Astrocyte (in vitro differentiated cells and primary cell): Measurements from ENCODE around the gene MICALL2. TPM values are rescaled to one million over a fixed set of nuclear protein-coding genes. Genes with fewer than 3 reads are reported as not detected.

ENCODE experiments used
- DNase-seq: peaks from one replicate; pipeline ENCODE4 v3.0.0-alpha.2; 2010; ENCODE audit warnings: low read depth
- FAIRE-seq: peaks from 2 replicates; lab custom pipeline; 2011; peaks lifted over from hg19 to GRCh38; lab: Jason Lieb, UNC
- H2AFZ ChIP-seq: 2 replicates; pipeline ENCODE4 v1.6.0; 2012; ENCODE audit warnings: low read depth, low read length, inconsistent platforms
- H3K27ac ChIP-seq: 2 replicates; pipeline ENCODE4 v1.5.1; 2011; ENCODE audit warnings: low read depth, low read length, inconsistent platforms
- H3K27me3 ChIP-seq: 2 replicates; pipeline ENCODE4 v1.6.0; 2011; ENCODE audit warnings: low read length, inconsistent platforms; ENCODE audit not compliant: insufficient read depth
- H3K36me3 ChIP-seq: 2 replicates; pipeline ENCODE4 v1.5.1; 2011; ENCODE audit warnings: low read length, inconsistent platforms; ENCODE audit not compliant: insufficient read depth
- H3K4me1 ChIP-seq: 2 replicates; pipeline ENCODE4 v1.5.1; 2011; ENCODE audit warnings: low read length, inconsistent platforms; ENCODE audit not compliant: insufficient read depth
- H3K4me2 ChIP-seq: 2 replicates; pipeline ENCODE4 v1.6.0; 2012; ENCODE audit warnings: low read length, inconsistent platforms
- H3K4me3 ChIP-seq: 2 replicates; pipeline ENCODE4 v1.5.1; 2011; ENCODE audit warnings: low read depth, mild to moderate bottlenecking, low read length, inconsistent platforms; ENCODE audit not compliant: insufficient read depth
- H3K79me2 ChIP-seq: 2 replicates; pipeline ENCODE4 v1.6.0; 2012; ENCODE audit warnings: mild to moderate bottlenecking, low read length, inconsistent platforms; ENCODE audit not compliant: insufficient read depth
- H3K9ac ChIP-seq: 2 replicates; pipeline ENCODE4 v1.6.0; 2012; ENCODE audit warnings: mild to moderate bottlenecking, low read length, inconsistent platforms
- H3K9me3 ChIP-seq: 2 replicates; pipeline ENCODE4 v1.5.1; 2012; ENCODE audit warnings: low read depth, mild to moderate bottlenecking, low read length, inconsistent platforms; ENCODE audit not compliant: insufficient read depth
- H4K20me1 ChIP-seq: 2 replicates; pipeline ENCODE4 v1.6.0; 2012; ENCODE audit warnings: low read length, inconsistent platforms; ENCODE audit not compliant: insufficient read depth
- H3K27ac Mint-ChIP-seq: one replicate; pipeline ENCODE4 v1.8.0; 2021; ENCODE audit warnings: mild to moderate bottlenecking, mixed read lengths; ENCODE audit not compliant: unreplicated experiment
- H3K27me3 Mint-ChIP-seq: one replicate; pipeline ENCODE4 v1.8.0; 2021; ENCODE audit warnings: low read depth, mixed read lengths; ENCODE audit not compliant: unreplicated experiment
- H3K36me3 Mint-ChIP-seq: one replicate; pipeline ENCODE4 v1.8.0; 2021; ENCODE audit warnings: low read depth, mixed read lengths; ENCODE audit not compliant: unreplicated experiment
- H3K4me1 Mint-ChIP-seq: one replicate; pipeline ENCODE4 v1.8.0; 2021; ENCODE audit warnings: low read depth, mixed read lengths; ENCODE audit not compliant: unreplicated experiment
- H3K4me3 Mint-ChIP-seq: one replicate; pipeline ENCODE4 v1.8.0; 2021; ENCODE audit warnings: mild to moderate bottlenecking, moderate library complexity, mixed read lengths; ENCODE audit not compliant: unreplicated experiment
- H3K9me3 Mint-ChIP-seq: one replicate; pipeline ENCODE4 v1.8.0; 2021; ENCODE audit warnings: mild to moderate bottlenecking, mixed read lengths; ENCODE audit not compliant: unreplicated experiment
- EZH2 ChIP-seq: IDR thresholded peaks from 2 replicates; pipeline ENCODE4 v1.6.1; 2012; ENCODE audit warnings: mild to moderate bottlenecking, low read length, inconsistent platforms; ENCODE audit not compliant: insufficient read depth
- total RNA-seq: library from RNA; stranded (reverse); gene quantifications from 2 replicates; pipeline ENCODE4 v1.2.1, GENCODE V29; 2021
- TF ChIP-seq, protein P1 (sequence below): IDR thresholded peaks from 2 replicates; pipeline ENCODE4 v1.5.1; 2011; ENCODE audit warnings: low read depth, mild to moderate bottlenecking, inconsistent platforms, low read length, moderate library complexity; ENCODE audit not compliant: insufficient read depth

The MICALL2 gene
- total RNA-seq, 1 donor from 2014 or later: 43.4 TPM

DNA sequence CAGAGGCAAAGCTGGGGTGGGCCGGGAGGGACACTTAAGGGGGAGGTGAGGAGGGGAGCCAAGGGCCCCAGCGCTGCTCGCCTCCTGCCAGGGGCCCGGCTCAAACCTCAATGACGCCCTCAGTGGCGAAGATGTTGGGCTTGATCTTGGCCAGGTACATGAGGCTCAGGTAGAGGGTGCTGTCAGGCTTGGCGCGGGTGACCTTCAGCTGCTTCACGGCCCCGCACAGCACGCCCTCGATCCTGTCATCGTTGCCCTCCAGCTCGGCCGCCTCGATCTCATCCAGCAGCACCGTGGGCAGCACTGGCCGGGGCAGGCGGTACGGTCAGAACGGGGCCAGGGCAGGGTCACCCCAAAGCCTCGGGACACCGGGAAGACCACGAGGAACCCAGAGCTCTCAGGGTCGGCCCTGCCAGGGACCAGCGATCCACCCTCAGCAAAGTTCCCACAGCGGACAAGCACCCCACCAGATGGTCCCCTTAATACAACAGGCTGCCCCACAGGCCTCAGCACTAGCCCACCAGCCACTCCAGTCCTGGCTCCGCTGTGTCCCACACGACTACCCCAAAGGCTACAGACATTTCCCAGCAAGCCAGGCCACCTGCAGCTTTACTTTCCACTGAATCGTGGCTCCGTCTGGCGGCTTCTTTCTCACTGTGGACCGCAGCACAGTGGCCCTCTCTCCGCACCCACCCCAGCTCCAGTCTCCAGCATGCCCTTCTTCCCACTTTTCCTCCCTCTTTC, 41.0 kb upstream of the MICALL2 start:
- no peak for FAIRE-seq
- H3K9me3 Mint-ChIP-seq: no peaks in the 10 kb centered on the region
- no peak overlapping the region for H3K27ac Mint-ChIP-seq
- H3K79me2 ChIP-seq: peaks cover 37% of the 10 kb centered on the region
- no peak for DNase-seq
- no peak overlapping the region for H3K4me3 ChIP-seq
- H3K27me3 ChIP-seq: no peaks in the 10 kb centered on the region
- peaks cover 37% of the 10 kb centered on the region for H4K20me1 ChIP-seq
- H3K9ac ChIP-seq: no peak overlapping the region
- H3K4me1 Mint-ChIP-seq: peaks cover 2% of the 10 kb centered on the region
- H2AFZ ChIP-seq: no peak overlapping the region
- no peak for TF ChIP-seq EZH2
- TF ChIP-seq, protein P1, sequence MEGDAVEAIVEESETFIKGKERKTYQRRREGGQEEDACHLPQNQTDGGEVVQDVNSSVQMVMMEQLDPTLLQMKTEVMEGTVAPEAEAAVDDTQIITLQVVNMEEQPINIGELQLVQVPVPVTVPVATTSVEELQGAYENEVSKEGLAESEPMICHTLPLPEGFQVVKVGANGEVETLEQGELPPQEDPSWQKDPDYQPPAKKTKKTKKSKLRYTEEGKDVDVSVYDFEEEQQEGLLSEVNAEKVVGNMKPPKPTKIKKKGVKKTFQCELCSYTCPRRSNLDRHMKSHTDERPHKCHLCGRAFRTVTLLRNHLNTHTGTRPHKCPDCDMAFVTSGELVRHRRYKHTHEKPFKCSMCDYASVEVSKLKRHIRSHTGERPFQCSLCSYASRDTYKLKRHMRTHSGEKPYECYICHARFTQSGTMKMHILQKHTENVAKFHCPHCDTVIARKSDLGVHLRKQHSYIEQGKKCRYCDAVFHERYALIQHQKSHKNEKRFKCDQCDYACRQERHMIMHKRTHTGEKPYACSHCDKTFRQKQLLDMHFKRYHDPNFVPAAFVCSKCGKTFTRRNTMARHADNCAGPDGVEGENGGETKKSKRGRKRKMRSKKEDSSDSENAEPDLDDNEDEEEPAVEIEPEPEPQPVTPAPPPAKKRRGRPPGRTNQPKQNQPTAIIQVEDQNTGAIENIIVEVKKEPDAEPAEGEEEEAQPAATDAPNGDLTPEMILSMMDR: no peak
- peaks cover 8% of the 10 kb centered on the region for H3K4me1 ChIP-seq
- H3K9me3 ChIP-seq: no peaks in the 10 kb centered on the region
- H3K4me3 Mint-ChIP-seq: no peak overlapping the region
- H3K27me3 Mint-ChIP-seq: no peaks in the 10 kb centered on the region
- H3K36me3 ChIP-seq: peaks cover 5% of the 10 kb centered on the region
- H3K27ac ChIP-seq: no peak overlapping the region
- H3K4me2 ChIP-seq: no peak overlapping the region
- peaks cover 4% of the 10 kb centered on the region for H3K36me3 Mint-ChIP-seq

- Histone ChIP-seq H3K27ac (no peak overlapping the region), H3K9me3 (no peaks in the 10 kb centered on the region), H3K9ac (no peak overlapping the region), H3K4me1 (peaks cover 8% of the 10 kb centered on the region), H2AFZ (no peak overlapping the region), H3K36me3 (peaks cover 5% of the 10 kb centered on the region), H3K4me2 (no peak overlapping the region), H3K4me3 (no peak overlapping the region), H4K20me1 (peaks cover 37% of the 10 kb centered on the region), H3K79me2 (peaks cover 37% of the 10 kb centered on the region), H3K27me3 (no peaks in the 10 kb centered on the region)
- Mint-ChIP-seq H3K27me3 (no peaks in the 10 kb centered on the region), H3K4me1 (peaks cover 2% of the 10 kb centered on the region), H3K4me3 (no peak overlapping the region), H3K9me3 (no peaks in the 10 kb centered on the region), H3K36me3 (peaks cover 4% of the 10 kb centered on the region), H3K27ac (peak overlapping the region; percentile 58)
- DNase-seq (no peak), FAIRE-seq (no peak)
- TF ChIP-seq, protein P1: no peak
- no peak for TF ChIP-seq EZH2
Observed at GRCh38 chr7:1499367-1500029, 40.2 kb upstream of the MICALL2 start.
